AG04450 (cell line): Measurements from ENCODE around the gene GPNMB. TPM values are rescaled to one million over a fixed set of nuclear protein-coding genes. Genes with fewer than 3 reads are reported as not detected.

Experiments
- CTCF ChIA-PET: fragments of 300-600, 350-600 bp; formaldehyde crosslinking; extraction: SDS; loops from one replicate; lab custom pipeline; 2022; ENCODE audit warnings: antibody characterized with exemption, inconsistent platforms; lab: Charles Lee
- POLR2A ChIA-PET: fragments of 350-600 bp; formaldehyde crosslinking; extraction: SDS; loops from one replicate; lab custom pipeline; 2021; ENCODE audit warnings: antibody characterized with exemption, inconsistent platforms; lab: Yijun Ruan, JAX
- DNase-seq: peaks from one replicate; pipeline ENCODE4 v3.0.0-alpha.2; 2011; ENCODE audit warnings: low read depth, low spot score
- H3K27ac ChIP-seq: one replicate; pipeline ENCODE4 v1.5.1; 2012; ENCODE audit warnings: low read depth, low read length, control low read depth
- H3K27me3 ChIP-seq: one replicate; pipeline ENCODE4 v1.6.0; 2012; ENCODE audit warnings: low read length; ENCODE audit not compliant: control insufficient read depth, insufficient read depth
- H3K4me3 ChIP-seq: 2 replicates; pipeline ENCODE4 v1.5.1; 2011; ENCODE audit warnings: mild to moderate bottlenecking, low read depth, low read length, control low read depth
- H3K9me3 ChIP-seq: 2 replicates; pipeline ENCODE4 v1.5.1; 2012; ENCODE audit warnings: low read length; ENCODE audit not compliant: control insufficient read depth, insufficient read depth
- polyA plus RNA-seq: library from polyadenylated mRNA; depleted of rRNA; stranded (reverse); fragments of >200 nt; gene quantifications from 2 replicates; pipeline ENCODE4 v1.2.3, GENCODE V29; 2011
- TF ChIP-seq, protein P1 (sequence below): IDR thresholded peaks from 2 replicates; pipeline ENCODE4 v1.5.1; 2011; ENCODE audit warnings: low read depth, low read length, control low read depth, inconsistent platforms

The GPNMB gene
- polyA plus RNA-seq, 1 experiment: 6.8 TPM

DNA sequence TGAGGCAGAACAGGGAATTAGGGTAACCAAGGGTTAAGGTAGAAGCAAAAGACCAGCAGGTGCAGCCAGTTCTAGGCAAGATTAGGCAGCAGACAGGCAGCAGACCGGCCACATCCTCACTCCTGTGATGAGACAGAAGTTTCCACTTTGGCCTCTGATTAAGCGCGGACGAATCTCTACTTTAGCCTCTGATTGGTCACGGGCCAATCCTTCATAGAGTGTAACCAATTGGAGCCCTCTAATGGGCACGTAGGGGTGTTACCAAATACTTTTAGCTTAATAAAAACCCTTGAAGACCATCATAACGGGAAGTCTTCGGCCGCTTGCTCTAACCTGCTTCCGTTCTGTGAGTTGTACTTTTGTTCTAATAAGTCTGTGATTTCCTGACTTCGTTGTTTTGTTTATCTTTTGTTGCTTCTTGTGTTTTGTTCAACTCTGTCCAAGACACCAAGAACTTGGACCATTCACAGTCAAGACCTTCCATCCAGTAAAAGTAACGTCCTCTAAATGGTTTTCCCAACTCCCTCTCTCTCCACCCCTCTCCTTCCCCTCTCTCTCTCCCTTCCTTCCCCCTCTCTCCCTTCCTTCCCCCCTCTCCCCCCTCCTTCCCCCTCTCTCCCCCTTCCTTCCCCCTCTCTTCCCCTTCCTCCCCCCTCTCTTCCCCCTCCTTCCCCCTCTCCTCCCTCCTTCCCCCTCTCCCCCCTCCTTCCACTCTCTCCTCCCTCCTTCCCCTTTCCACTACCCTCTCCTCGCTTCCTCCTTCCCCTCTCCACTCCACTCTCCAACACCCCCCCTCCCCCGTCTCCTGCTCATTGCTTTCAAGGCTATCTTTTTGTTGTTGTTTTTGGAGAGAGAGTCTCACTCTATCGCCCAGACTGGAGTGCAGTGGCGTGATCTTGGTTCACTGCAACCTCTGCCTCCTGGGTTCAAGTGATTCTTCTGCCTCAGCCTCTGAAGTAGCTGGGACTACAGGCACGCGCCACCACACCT is 39.4 kb downstream of the GPNMB start:
- ChIA-PET POLR2A (no interaction called here), CTCF (interaction anchor here (3.4 kb wide), 1 partner anchor 13 kb away, joined by 15 read pairs; no protein-coding TSS in a partner anchor)
- Histone ChIP-seq H3K27me3 (no peaks in the 10 kb centered on the region), H3K27ac (no peak overlapping the region), H3K4me3 (no peak overlapping the region), H3K9me3 (no peaks in the 10 kb centered on the region)
- TF ChIP-seq, protein P1, sequence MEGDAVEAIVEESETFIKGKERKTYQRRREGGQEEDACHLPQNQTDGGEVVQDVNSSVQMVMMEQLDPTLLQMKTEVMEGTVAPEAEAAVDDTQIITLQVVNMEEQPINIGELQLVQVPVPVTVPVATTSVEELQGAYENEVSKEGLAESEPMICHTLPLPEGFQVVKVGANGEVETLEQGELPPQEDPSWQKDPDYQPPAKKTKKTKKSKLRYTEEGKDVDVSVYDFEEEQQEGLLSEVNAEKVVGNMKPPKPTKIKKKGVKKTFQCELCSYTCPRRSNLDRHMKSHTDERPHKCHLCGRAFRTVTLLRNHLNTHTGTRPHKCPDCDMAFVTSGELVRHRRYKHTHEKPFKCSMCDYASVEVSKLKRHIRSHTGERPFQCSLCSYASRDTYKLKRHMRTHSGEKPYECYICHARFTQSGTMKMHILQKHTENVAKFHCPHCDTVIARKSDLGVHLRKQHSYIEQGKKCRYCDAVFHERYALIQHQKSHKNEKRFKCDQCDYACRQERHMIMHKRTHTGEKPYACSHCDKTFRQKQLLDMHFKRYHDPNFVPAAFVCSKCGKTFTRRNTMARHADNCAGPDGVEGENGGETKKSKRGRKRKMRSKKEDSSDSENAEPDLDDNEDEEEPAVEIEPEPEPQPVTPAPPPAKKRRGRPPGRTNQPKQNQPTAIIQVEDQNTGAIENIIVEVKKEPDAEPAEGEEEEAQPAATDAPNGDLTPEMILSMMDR: no peak
- DNase-seq: no peak

- DNase-seq: no peak
- TF ChIP-seq, protein P1: no peak
- no peak overlapping the region for H3K27ac ChIP-seq
- POLR2A ChIA-PET: no interaction called here
- H3K9me3 ChIP-seq: no peaks in the 10 kb centered on the region
- no peak overlapping the region for H3K4me3 ChIP-seq
- CTCF ChIA-PET: interaction anchor here (3.4 kb wide), 1 partner anchor 15 kb away, joined by 15 read pairs; no protein-coding TSS in a partner anchor
- H3K27me3 ChIP-seq: no peaks in the 10 kb centered on the region
These were observed 41.0 kb downstream of the GPNMB start for GRCh38 chr7:23287612-23288011.

DNA sequence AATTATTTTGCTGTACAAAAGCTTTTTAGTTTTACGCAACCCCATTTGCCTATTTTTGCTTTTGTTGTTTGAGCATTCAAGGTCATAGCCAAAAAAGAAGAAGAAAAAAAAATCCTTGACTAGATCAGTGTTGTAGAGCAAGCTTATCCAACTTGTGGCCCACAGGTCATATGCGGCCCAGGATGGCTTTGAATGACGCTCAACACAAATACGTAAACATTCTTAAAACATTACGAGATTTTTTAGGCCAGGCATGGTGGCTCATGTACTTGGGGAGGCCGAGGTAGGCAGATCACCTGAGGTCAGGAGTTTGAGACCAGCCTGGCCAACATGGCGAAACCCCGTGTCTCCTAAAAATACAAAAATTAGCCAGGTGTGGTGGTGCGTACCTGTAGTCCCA is 44.4 kb downstream of the GPNMB start:
- TF ChIP-seq, protein P1: no peak
- Histone ChIP-seq H3K27me3 (no peaks in the 10 kb centered on the region), H3K4me3 (no peak overlapping the region), H3K27ac (no peak overlapping the region), H3K9me3 (no peaks in the 10 kb centered on the region)
- no peak for DNase-seq
- ChIA-PET POLR2A (no interaction called here), CTCF (interaction anchor here (1.5 to 1.9 kb wide), 2 partner anchors 15 to 18 kb away, joined by 5 to 6 read pairs; no protein-coding TSS in a partner anchor)

- ChIA-PET CTCF (interaction anchor here (0.9 to 1.5 kb wide), 2 partner anchors 15 to 19 kb away, joined by 3 to 5 read pairs; no protein-coding TSS in a partner anchor), POLR2A (no interaction called here)
- no peak for DNase-seq
These were observed 45.5 kb downstream of the GPNMB start for GRCh38 chr7:23291957-23292560.

More at GRCh38 chr7:23291957-23292560, 45.5 kb downstream of the GPNMB start:
- Histone ChIP-seq H3K27ac (no peak overlapping the region), H3K9me3 (no peaks in the 10 kb centered on the region), H3K4me3 (no peak overlapping the region), H3K27me3 (no peaks in the 10 kb centered on the region)
- TF ChIP-seq, protein P1: no peak
